ENCODE data around the gene IRS1.

Gene IRS1

DNA sequence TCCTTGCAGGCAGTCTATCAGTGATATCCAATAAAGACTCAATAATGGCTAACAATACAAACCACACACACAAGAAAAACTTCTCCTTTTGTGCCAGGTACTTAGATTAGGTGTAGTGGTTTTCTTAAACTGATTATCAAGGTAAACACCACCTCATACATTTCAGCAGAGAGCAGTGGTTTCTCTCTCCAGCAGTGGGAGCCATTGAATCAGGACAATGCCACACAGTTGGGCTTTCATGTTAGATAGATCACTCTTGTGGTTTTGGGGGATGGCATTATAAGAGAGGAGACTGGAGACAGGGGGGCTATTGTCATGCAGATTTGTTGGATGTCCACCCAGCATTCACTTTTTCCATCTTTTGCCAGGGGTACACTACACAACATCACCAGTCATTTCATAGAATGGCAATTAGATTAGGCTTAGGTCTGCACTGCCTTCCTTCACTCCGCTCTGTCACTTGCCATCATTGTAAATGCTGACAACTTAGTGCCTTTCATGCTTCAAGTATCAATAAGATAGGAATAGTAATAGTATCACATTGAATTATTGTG is 13.6 kb upstream of the IRS1 start:
- no peak for DNase-seq (ENCODE audit: low read depth in 2 of 2)

GRCh38 chr2:226803410-226803809 is 3.8 kb upstream of the IRS1 start:
- no peak for DNase-seq (ENCODE audit: low read depth in 2 of 2)

GRCh38 chr2:226802573-226802972 is 3.0 kb upstream of the IRS1 start:
- no peak for DNase-seq (ENCODE audit: low read depth in 2 of 2)

DNA sequence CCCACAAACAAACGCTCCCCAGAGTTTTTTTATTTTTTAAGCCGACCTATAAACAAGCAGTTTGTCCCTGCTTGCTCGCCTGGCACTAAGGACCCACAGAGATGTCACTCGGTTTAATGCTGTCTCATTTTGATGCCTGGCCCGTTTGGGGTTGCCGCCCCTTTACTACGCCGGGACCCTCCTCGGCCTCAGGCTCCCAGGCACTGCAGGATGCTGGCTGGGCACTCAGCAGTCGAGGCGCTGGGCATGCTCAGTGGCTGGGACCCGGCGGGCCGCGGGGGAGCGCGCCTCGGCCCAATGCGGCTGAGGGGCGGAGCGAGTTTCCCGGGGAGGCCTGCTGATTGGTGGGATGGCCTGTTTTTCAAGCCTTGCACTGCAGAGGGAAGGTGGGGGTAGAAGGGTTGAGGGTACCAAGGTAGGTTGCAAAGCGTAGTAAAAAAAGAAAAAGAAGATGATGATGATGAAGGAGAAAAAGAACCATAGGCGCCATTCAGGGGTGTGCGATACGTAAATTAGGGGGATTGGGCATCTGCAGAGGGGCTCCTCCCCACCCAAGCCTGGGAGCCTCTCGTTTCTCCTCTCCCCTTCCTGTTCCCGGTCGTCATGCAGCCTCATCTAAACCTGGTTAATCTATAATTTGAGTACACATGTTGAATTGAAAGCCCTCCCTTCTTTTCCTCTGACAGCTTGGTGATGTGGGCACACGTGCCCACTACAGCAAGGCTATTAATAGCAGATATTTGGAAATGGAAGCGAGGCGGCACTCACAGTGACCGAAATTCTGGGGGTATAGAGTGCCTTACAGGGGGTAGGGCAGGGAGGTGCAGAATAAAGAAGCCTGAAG is 1.5 kb upstream of the IRS1 start:
- peak; percentile 53 to 76 for DNase-seq (ENCODE audit: low read depth in 2 of 2)

- DNase-seq (ENCODE audit: low read depth in 2 of 2): no peak
These were observed 638 bp upstream of the IRS1 start for GRCh38 chr2:226799976-226800940.

GRCh38 chr2:226798422-226799210 is 1.0 kb downstream of the IRS1 start:
- DNase-seq (ENCODE audit: low read depth in 2 of 2): peak in 1 of 2 donors; percentile 42

GRCh38 chr2:226797989-226798421 is 1.6 kb downstream of the IRS1 start:
- no peak for DNase-seq (ENCODE audit: low read depth in 2 of 2)

DNA sequence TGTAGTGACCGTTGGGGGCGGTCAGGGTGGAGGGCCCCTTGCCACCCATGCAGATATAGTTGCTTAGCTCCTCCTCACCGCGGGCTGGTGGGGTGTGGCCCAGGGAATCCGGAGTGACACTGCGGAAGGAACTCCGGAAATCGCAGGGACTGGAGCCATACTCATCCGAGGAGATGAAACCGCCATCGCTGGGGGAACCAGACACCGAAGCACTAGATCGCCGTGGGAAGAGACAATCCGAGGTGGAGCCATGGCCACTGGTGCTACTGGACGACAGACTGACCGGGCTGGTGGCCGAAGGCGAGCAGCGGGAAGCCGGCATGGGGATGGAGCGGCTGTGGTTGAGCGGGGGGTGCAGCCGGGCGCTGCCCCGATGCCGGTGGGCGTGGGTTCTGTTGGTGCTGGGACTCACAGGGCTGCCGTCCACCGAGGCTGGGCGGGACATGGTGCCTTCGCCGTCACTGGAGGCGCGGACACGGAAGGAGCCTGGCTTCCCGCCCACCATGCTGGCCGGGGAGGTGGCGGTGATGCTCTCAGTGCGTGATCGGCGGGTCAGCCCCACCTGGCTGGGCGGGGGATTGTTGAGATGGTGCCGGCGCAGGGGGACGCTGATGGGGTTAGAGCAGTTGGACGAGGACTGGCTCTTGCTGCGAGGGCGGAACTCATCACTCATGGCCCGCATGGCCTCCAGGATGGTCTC is 2.2 kb downstream of the IRS1 start:
- DNase-seq (ENCODE audit: low read depth in 2 of 2): no peak

DNA sequence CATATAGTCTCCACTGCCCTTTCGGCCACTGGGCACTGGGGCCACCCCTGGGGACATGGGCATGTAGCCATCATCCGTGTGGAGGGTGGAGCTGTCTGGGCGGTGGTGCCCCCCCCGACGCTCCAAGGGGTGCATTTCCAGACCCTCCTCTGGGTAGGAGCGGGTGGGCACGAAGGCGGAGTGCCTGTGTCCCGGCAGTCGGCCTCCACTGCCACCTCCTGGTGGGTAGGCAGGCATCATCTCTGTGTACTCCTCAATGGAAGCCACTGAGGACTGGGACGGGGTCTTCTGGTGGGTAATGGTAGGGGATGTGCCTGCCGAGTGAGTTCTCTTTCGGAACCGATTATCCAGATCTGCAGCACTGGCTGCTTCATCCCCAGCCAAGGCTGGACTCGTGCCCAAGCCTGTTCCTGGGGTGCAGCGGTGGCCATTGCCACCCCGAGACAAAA is 2.8 kb downstream of the IRS1 start:
- DNase-seq (ENCODE audit: low read depth in 2 of 2): no peak

GRCh38 chr2:226796012-226796839 is 3.4 kb downstream of the IRS1 start:
- DNase-seq (ENCODE audit: low read depth in 2 of 2): no peak

- no peak for DNase-seq (ENCODE audit: low read depth in 2 of 2)
These were observed 4.2 kb downstream of the IRS1 start for GRCh38 chr2:226795281-226796011.

- no peak for DNase-seq (ENCODE audit: low read depth in 2 of 2)
These were observed 4.9 kb downstream of the IRS1 start for GRCh38 chr2:226794751-226795171.

DNA sequence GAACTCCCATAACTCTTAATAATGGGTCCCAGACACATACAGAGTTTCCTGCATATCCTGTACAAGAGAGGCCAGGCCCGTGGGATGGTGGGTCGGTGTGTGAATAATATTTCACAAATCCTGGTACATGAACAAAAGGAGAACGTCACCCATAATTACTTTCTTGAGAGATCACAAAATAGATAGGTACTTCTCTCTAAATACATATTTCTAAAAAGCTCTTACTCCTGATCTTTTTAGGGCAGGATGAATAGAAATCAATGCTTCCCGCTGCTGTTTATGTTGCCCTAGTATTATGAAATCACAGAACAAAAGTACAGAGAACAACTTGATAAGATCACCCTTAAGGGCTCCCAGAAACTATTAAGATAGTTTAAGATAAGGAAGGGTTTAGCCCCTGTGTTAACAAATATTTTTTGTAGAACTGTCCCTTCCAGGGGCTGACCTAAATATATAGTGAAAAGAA is 5.4 kb downstream of the IRS1 start:
- DNase-seq (ENCODE audit: low read depth in 2 of 2): no peak

- no peak for DNase-seq (ENCODE audit: low read depth in 2 of 2)
These were observed 6.0 kb downstream of the IRS1 start for GRCh38 chr2:226793646-226794045.

DNA sequence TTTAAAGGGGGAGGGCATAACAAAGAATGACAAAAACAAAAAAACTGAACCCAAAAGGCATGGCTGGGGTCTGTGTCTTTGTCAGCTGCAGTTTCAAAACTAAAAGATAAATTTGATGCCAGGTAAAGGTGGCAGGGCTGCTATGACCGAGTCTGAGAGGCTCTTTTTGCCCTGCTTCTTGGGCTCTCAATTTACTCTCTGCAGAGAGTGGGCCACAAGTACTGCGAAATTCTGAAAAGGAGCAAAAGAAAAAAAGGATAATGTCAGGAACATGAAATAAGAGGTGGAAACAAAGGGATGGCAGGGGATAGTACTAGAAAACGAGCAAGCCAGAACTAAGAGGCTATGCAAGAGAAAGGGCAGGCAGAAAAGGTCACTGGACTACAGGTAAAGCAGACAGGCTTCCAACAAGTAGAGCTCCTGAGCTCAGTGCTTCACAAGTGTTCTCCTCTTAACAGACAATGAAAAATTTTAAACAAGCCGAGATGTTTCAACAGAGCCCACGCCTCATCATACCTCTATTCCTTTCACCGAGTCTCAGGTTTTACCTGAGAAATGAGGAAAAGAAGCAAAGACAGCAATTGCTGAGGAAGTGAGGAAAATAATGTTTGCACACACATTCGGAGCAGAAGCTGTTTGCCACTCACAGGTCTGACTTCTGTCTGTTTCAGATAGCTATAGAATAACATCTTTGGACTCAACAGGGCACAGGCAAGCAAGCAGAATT is 7.3 kb downstream of the IRS1 start:
- no peak for DNase-seq (ENCODE audit: low read depth in 2 of 2)

DNA sequence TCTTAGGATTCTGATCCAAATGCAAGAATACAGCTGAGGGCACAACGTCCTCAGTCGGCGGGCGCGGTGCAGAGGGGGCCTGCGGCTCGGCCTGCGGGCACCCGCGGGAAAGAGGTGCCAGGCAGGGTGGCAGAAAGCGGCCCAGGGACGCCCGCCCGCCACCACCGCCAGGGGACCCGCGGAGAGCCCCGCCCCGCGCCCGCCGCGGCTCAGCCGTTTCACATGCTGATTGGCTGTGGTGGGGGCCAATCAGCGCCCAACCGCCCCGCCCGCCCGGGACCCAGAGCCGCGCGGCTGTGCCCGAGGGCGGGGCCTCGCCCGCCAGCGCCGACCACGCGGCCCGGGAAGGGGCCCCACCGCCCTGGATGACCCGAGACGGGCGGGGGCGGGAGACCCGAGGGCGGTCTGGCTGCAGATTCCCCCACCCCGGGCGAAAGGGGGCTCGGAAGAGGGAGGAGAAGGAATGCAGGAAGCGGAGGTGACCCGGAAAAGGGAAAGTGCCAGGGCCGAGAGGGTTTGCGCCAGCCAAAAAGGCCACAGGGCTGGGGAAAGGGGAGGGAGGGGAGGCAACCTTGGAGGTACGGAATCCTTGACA is 8.0 kb downstream of the IRS1 start:
- peak; percentile 80 to 92 for DNase-seq (ENCODE audit: low read depth in 2 of 2)

- peak in 1 of 2 donors; percentile 42 for DNase-seq (ENCODE audit: low read depth in 2 of 2)
These were observed 8.5 kb downstream of the IRS1 start for GRCh38 chr2:226791056-226791486.

DNA sequence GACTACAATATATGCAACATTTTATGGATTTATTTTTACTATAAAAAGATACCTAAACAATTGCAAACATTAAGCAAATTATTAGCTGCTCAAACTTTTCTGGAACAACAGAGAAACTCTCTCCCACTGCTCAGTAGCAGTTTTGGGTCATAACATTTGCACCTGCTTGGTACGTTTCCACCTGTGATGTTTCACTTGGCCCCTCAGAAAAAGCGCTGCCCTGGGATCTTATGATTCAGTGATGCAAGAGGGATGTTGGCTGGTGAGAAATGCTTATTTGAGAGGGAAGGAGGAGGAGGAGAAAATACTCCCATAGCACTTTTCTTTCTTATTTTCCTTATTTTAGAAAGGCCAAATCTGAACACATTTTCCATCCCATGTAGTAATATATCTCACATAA is 9.2 kb downstream of the IRS1 start:
- no peak for DNase-seq (ENCODE audit: low read depth in 2 of 2)
